ENCODE data around the gene LPIN1. TPM values are rescaled to one million over a fixed set of nuclear protein-coding genes. Genes with fewer than 3 reads are reported as not detected.

LPIN1 gene
- total RNA-seq, 1 donor from 2014 or later, result 38.3 TPM

DNA sequence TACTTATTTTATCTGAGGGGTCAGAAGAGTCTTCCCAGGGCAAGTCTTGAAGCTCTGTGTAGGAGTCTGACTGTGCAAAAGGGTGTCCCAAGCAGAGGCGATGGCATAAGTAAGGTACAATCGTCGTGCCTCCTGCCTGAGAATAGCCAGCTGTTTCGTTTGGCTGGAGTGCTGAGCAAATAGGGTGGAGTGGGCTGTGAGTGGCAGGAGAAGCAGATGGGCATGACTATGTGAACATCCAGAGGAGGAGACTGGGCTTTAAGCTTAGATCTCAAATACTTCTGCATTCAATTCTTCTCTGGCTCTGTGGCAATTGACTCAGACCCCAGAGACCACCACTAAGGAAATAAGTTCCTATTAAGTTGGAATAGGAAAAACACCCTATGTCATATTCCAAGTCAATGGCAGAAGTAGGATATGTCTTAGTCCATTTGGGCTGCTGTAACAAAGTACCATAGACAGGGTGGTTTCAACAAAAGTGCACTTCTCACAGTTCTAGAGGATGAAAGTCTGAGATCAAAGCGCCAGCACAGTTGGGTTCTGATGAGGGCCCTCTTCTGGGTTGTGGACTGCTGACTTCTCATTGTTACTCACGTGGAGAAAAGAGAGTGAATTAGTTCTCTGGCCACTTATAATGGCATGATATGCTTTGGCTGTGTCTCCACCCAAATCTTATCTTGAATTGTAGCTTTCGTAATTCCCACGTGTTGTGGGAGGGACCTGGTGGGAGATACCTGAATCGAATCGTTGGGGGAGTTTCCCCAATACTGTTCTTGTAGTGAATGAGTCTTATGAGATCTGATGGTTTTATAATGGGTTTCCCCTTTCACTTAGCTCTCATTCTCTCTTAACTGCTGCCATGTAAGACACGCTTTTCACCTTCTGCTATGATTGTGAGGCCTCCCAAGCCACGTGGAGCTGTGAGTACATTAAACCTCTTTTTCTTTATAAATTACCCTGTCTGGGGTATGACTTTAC lies 120.2 kb downstream of the LPIN1 start:
- DNase-seq, result no peak

DNA sequence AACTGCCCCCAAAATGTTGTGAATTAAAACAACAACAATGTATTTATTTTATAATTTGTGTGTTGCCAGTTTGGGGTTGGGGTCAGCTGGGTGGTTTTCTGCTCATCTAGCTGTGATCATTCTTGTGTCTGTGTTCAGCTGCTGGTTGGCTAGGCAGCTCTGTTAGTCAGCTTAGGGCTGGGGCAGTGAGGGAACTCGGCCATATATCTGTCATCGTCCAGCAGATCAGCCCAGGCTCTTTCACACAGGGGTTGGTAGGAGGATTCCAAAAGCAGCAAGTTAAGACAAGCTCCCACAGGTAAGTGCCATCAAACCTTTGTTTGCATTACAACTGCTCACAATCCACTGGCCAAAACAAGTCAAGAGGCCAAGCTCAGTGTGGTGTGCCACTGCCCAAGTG lies 121.5 kb downstream of the LPIN1 start:
- no peak for DNase-seq

DNA sequence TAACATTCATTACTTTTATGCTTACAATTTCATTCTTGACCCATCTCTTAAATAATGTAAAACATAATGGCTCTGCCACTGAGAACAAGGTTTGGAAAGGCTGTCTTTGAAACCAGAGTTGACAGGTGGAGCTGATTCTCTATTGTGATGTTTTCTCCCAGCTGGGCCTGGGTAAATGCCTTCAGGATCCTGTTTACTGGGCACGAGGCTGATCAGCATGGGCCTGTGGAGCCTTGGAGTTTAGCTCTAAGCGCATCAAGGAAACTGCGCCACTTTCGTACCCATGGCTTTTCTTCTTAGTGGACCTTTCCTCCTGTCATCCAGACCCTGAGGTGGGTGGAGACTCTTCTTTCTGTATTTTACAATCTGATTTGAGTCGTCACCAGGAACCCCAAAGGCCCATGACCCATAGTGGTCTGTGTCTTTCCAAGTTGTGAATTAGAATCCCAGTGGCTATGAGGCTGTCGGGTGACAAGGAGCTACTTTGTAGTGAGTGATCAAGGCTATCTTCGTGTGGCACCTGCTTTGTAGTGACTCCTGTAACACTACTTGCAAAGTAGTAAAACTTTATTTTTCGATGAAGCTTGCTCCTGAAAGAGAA lies 123.1 kb downstream of the LPIN1 start:
- DNase-seq, result no peak

DNA sequence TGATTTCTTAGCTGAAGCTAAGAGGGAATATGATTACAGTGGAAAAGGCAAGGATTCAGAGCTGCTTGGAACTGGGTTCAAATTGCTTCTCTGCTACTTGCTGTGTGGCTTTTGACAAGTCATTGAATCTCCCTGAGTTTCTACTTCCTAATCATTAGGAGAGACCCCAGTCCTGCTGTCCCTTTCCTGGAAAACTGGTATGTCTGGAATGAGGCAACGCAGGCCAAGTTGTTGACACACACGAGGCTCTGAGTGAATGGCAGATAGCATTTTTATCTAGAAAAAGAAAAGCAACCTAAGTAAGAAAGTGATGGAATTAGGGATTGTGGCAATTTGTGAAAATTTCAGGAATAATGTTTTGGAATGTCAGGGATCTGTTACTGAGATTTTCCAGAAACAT lies 123.6 kb downstream of the LPIN1 start:
- DNase-seq, result no peak

DNA sequence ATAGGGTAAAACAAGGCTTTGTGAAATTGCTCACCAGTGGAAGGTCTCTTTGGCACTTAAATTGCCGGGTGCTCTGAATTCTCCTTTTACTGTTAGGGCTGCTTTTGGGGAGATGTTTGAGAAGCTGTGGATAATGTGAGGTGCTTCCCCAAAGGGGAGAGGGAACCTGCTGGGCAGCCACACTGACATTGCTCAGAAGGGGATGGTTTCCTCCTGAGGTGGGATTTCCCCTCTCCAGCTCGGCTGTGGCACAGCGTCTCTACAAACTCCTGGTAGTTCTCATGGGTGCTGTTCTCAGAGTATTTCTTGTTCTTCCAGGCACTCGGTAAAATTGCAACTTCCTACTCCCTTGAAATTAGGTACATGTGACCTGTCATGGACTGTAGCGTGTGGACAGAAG lies 124.2 kb downstream of the LPIN1 start:
- no peak for DNase-seq

DNA sequence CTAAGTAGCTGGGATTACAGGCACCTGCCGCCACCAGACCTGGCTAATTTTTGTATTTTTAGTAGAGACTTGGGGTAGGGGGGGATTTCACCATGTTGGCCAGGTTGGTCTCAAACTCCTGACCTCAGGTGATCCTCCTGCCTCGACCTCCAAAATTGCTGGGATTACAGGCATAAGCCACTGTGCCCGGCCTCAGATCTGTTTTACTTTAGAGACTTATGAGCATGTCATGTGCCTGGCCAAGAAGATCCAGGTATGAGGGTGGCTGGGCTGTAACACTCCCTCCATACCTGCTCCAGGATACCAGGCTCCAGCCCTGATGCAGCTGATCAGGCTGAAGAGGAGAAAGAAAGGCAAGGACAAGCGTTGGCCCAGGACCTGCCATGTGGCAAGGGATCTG lies 125.0 kb downstream of the LPIN1 start:
- DNase-seq, result no peak

DNA sequence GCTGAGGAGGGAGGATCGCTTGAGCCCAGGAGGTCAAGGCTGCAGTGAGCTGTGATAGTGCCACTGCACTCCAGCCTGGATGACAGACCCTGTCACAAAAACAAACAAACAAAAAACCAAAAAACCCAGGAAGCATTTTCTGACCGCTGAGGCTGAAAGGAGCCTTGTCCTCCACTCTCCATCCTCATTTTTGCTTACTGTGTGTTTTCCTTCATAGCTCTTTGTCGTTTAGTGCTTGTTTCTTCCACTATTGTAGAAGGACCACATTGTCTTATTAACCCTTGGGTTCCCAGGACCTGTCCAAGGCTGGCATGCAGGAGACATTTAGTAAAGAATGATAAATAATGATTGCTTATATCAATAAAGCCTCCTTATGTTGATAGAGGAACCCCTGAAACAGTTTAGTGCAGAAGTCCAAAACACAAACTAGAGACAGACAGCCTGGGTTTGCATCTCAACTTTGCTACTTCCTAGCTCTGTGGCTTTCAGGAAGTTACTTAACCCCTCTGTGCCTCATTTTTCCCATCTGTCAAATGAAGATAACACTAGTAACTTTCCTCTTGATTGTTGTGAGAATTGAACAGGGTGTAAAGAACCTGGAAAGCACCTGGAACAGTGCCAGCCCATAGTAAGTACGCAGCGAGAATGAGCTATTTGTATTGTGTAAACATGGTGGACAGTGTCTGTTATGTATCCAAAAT lies 126.0 kb downstream of the LPIN1 start:
- DNase-seq, result peak; percentile 5

DNA sequence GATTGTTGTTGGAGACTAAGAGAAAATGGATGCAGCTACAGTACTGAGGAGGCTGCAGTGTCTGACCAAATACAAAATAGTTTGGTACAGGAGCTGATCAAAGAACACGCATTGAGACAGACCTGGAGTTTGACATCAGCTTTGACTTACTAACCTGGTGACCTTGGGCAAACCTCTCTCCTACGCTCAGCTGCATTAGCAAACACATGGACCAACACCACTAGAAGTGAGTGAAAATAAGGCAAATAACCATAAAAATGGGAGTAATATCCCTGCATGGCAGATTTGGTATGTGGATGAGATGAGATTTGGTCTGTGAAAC lies 126.5 kb downstream of the LPIN1 start:
- no peak for DNase-seq

DNA sequence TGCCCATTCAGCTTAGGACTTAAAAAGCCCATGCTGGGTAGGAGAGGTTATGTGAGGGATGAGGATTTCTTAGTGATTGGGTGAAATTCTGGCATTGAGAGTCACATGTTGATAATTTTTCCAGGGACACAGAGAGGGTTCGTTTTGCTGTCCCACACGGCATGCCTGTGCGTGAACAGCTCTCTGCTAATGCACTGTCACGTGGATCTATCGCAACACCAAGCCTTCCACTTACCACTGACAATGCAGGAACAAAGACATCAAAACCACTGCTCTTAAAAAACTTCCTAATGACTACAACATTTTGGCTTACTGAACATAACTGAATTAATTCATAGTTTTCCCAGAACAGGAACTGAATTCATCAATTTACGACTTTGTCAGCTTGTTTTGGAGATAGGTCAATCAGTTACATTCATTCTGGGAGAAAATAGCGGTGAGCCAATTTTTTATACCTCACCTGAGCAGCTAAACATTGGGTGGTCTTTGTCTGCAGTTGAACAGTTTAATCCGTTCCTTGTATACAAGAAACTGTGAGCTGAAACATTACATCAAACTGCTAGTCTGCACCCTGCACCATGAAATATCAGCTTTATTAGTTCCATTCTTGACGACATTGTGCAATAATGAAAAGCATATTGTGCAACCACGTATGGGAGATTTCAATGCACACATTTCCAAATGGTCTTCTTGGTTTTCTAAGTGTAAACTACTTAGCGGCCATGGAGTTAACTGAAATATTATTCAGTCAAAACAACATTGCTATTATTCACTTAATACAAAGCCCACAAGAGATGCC lies 127.1 kb downstream of the LPIN1 start:
- DNase-seq, result peak; percentile 83

DNA sequence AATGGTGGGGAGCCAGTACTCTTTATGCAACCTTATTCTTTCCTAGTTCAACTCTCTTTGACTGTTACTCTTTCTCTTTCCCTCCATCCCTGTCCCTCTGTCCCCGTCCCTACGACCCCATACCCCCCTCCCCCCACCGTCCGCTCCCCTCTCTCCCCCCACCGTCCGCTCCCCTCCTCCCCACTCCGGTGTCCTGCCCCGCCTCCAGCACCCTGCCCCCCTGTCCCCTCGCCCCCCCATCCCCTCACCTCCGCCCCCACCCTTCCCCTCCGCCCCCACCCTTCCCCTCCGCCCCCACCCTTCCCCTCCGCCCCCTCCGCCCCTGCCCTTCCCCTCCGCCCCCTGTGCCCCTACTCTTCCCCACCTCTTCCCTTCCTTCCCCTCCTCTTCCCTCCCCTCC lies 128.4 kb downstream of the LPIN1 start:
- DNase-seq, result no peak

DNA sequence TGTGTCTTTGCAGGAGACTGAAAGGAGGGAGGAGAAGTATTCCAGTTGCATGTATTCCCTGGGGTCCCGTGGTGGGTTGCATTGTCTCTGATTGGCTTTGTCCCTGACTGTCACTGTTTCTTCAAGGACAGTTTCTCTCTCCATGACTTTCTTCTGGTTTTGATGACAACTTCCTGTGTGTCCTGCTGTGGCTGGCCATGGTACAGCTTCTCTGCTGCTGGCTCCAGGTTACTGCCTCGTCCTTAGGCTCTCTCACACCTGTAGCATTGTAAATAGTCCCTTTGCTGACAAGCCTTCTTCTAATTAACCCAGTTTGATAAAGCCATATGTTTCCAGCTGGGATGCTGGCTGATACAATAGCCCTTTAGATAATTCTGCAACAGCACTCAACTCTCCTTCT lies 129.0 kb downstream of the LPIN1 start:
- no peak for DNase-seq

DNA sequence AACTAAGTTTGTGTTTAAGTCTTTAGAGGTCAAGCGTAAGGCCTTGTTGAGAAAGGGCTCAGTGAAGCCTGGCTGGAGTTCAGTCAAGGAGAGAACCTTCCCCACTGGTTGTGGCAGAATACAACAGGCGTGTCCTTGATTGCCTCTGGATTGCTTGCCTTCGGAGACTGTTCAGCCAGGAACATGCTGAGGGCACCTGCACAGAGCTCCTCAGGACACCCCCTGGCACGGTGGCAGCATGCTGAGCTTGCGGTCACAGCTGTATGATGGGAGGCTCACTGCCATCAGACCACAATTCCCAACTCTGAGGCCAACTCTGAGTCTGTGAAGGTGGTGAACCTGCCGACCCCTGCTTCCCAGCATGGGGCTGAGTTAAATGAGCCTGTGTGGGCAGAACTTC lies 130.0 kb downstream of the LPIN1 start:
- no peak for DNase-seq

DNA sequence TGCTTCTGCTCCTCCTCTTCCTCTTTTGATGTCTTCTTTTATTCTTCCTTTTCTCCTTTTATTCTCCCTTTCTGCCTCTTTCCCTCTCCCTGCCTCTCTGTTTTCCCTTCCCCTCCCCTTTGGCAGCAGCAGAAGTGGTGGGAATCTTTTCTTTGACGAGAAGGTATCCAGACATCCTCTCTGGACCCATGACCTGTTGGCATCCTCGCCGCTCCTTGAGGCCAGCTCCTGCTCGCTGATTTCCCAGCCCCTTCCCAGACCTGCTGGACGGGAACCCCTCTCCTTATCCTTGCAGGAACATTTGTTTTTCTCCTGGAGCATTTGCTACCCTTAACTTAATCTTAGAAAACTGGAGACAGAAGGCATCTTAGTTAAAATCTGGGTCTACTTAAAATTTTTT lies 130.5 kb downstream of the LPIN1 start:
- DNase-seq, result no peak

Small RNA genes within 50 kb of the gene (small RNA-seq; reads per million reads assigned to genes)
- gene MIR4262 (ENCODE audit: low replicate concordance) (not detected), gene MIR548S (ENCODE audit: low replicate concordance) (0.12 reads per million)

Other genes with a start within 250 kb of the LPIN1 start
- 2.7 TPM for gene GREB1, start 212.6 kb upstream of the LPIN1 start, total RNA-seq
- gene NTSR2, start 76.4 kb upstream of the LPIN1 start, total RNA-seq, result 0.10 TPM

Measured in skin of body (tissue), 3 donors.